IMR-90 (cell line): ENCODE data around the gene SEC24A. TPM values are rescaled to one million over a fixed set of nuclear protein-coding genes. Genes with fewer than 3 reads are reported as not detected.
A peak's percentile ranks its signal among the peaks of the same experiment; 100 is the strongest.

ENCODE experiments used
- ATAC-seq: fragments of 200-7000 bp; cut with Tn5 transposase; 2 replicates; pipeline ENCODE4 v1.9.1; 2020; ENCODE audit warnings: low read depth, mild to moderate bottlenecking, moderate library complexity
- BruUV-seq: library from RNA; stranded (reverse); fragments of 400-500 nt; replicated peaks from 2 replicates; lab custom pipeline; 2021; lab: Mats Ljungman, UMichigan
- CTCF ChIA-PET: fragments of 300-600 bp; formaldehyde crosslinking; extraction: SDS; loops from one replicate; lab custom pipeline; 2021; ENCODE audit warnings: antibody characterized with exemption; lab: Yijun Ruan, JAX
- POLR2A ChIA-PET: fragments of 300-600 bp; sonication (Branson Sonifier 250); formaldehyde crosslinking; loops from one replicate; lab custom pipeline; 2022; ENCODE audit warnings: antibody characterized with exemption; ENCODE audit not compliant: unreplicated experiment; lab: Charles Lee
- DNase-seq: peaks from one replicate; pipeline ENCODE4 v3.0.0; 2013
- H2AFZ ChIP-seq: replicated peaks from 2 replicates; pipeline ENCODE3; 2013; ENCODE audit warnings: low read length, mild to moderate bottlenecking; ENCODE audit not compliant: poor library complexity
- H2AK5ac ChIP-seq: 2 replicates; pipeline ENCODE4 v1.6.1; 2013; ENCODE audit warnings: low read depth, low read length, inconsistent platforms
- H2AK9ac ChIP-seq: replicated peaks from 2 replicates; pipeline ENCODE3; 2013; ENCODE audit warnings: mild to moderate bottlenecking, low read depth, low read length, moderate library complexity; ENCODE audit not compliant: poor library complexity
- H2BK120ac ChIP-seq: 2 replicates; pipeline ENCODE4 v1.6.1; 2013; ENCODE audit warnings: low read depth, low read length, inconsistent platforms
- H2BK15ac ChIP-seq: 3 replicates; pipeline ENCODE4 v1.6.1; 2013; ENCODE audit warnings: low read depth, low read length, inconsistent platforms
- H2BK20ac ChIP-seq: 2 replicates; pipeline ENCODE4 v1.6.1; 2013; ENCODE audit warnings: low read depth, mild to moderate bottlenecking, inconsistent platforms, low read length, moderate library complexity
- H2BK5ac ChIP-seq: 2 replicates; pipeline ENCODE4 v1.6.1; 2013; ENCODE audit warnings: mild to moderate bottlenecking, low read depth, low read length, inconsistent platforms; ENCODE audit not compliant: poor library complexity, severe bottlenecking
- H3K14ac ChIP-seq: replicated peaks from 2 replicates; pipeline ENCODE4 v1.6.1; 2013; ENCODE audit warnings: low read depth, low read length, inconsistent platforms
- H3K18ac ChIP-seq: 2 replicates; pipeline ENCODE4 v1.6.1; 2013; ENCODE audit warnings: low read depth, low read length, control low read depth
- H3K23ac ChIP-seq: 2 replicates; pipeline ENCODE4 v1.6.1; 2013; ENCODE audit warnings: low read depth, low read length, inconsistent platforms
- H3K27ac ChIP-seq: 2 replicates; pipeline ENCODE4 v1.5.1; 2013; ENCODE audit warnings: mild to moderate bottlenecking, control low read depth, low read length; ENCODE audit not compliant: insufficient read depth
- H3K27me3 ChIP-seq: 2 replicates; pipeline ENCODE4 v1.6.1; 2013; ENCODE audit warnings: low read length; ENCODE audit not compliant: control insufficient read depth, insufficient read depth
- H3K36me3 ChIP-seq: 2 replicates; pipeline ENCODE4 v1.6.1; 2013; ENCODE audit warnings: low read length, mixed read lengths; ENCODE audit not compliant: control insufficient read depth, insufficient read depth
- H3K4ac ChIP-seq: 2 replicates; pipeline ENCODE4 v1.6.1; 2013; ENCODE audit warnings: low read depth, low read length, inconsistent platforms
- H3K4me1 ChIP-seq: 2 replicates; pipeline ENCODE4 v1.6.1; 2013; ENCODE audit warnings: low read length, mixed read lengths; ENCODE audit not compliant: control insufficient read depth, insufficient read depth
- H3K4me2 ChIP-seq: 2 replicates; pipeline ENCODE4 v1.6.1; 2013; ENCODE audit warnings: low read depth, mild to moderate bottlenecking, control low read depth, low read length, moderate library complexity
- H3K4me3 ChIP-seq: 2 replicates; pipeline ENCODE4 v1.5.1; 2013; ENCODE audit warnings: low read depth, mild to moderate bottlenecking, control low read depth, low read length, moderate library complexity; ENCODE audit not compliant: insufficient read depth
- H3K56ac ChIP-seq: 2 replicates; pipeline ENCODE4 v1.6.1; 2013; ENCODE audit warnings: low read length, inconsistent platforms; ENCODE audit not compliant: insufficient read depth; ENCODE audit errors: extremely low read depth
- H3K79me1 ChIP-seq, 2 experiments: 2 replicates each; pipeline ENCODE4 v1.6.1; 2013; ENCODE audit warnings: low read length in 2 of 2, inconsistent platforms in 1 of 2, low read depth in 1 of 2
- H3K9ac ChIP-seq: 2 replicates; pipeline ENCODE4 v1.6.1; 2013; ENCODE audit warnings: low read depth, low read length, control low read depth
- H3K9me1 ChIP-seq: 2 replicates; pipeline ENCODE4 v1.6.1; 2013; ENCODE audit warnings: low read length, inconsistent platforms; ENCODE audit not compliant: insufficient read depth
- H3K9me3 ChIP-seq: 2 replicates; pipeline ENCODE4 v1.6.1; 2013; ENCODE audit warnings: low read length; ENCODE audit not compliant: control insufficient read depth, insufficient read depth
- H4K20me1 ChIP-seq: 2 replicates; pipeline ENCODE4 v1.6.1; 2013; ENCODE audit warnings: low read length, inconsistent platforms; ENCODE audit not compliant: insufficient read depth
- H4K5ac ChIP-seq: 2 replicates; pipeline ENCODE4 v1.6.1; 2013; ENCODE audit warnings: mild to moderate bottlenecking, low read depth, low read length, control low read depth
- H4K8ac ChIP-seq, 2 experiments: 2 replicates each; pipeline ENCODE4 v1.6.1; 2013; ENCODE audit warnings: low read depth in 2 of 2, low read length in 2 of 2, control low read depth in 1 of 2, inconsistent platforms in 1 of 2
- H4K91ac ChIP-seq: 2 replicates; pipeline ENCODE4 v1.6.1; 2013; ENCODE audit warnings: low read depth, low read length, inconsistent platforms; ENCODE audit not compliant: insufficient read depth
- CTCF ChIP-seq: conservative IDR thresholded peaks from 2 replicates; pipeline ENCODE4 v1.5.1; 2012; ENCODE audit warnings: mild to moderate bottlenecking, low read depth, low read length, improper control_type of control experiment
- MAFK ChIP-seq: IDR thresholded peaks from 2 replicates; pipeline ENCODE4 v1.6.1; 2012; ENCODE audit warnings: low read depth, low read length, improper control_type of control experiment
- WGBS, 2 experiments: methylation state at CpG; one replicate each; pipeline versions ENCODE4 v1.1.5 to v1.1.7; 2013; ENCODE audit warnings: missing lambda C conversion rate in 2 of 2; ENCODE audit not compliant: insufficient read length in 1 of 2; ENCODE audit errors: extremely low coverage in 2 of 2; 5-methylcytosine and 5-hydroxymethylcytosine counted together
- dilution Hi-C: fragments of 300-500 bp; cut with HindIII; formaldehyde crosslinking; loops from one replicate; pipeline ENCODE4 v1.14.3; 2018; ENCODE audit warnings: low sequenced_read_pairs; ENCODE audit not compliant: unreplicated experiment
- in situ Hi-C: fragments of 300-500 bp; cut with MboI; formaldehyde crosslinking; loops from 3 replicates; pipeline ENCODE4 v1.14.3; 2019; ENCODE audit warnings: low sequenced_read_pairs, inconsistent platforms, mixed read lengths
- intact Hi-C: fragments of 100-400 bp; cut with micrococcal nuclease; formaldehyde crosslinking; loops from 2 replicates; pipeline ENCODE4 v1.10.0; 2022
- polyA plus RNA-seq, 3 experiments: library from polyadenylated mRNA; depleted of rRNA; stranded (reverse); fragments of >200 nt; gene quantifications; 2 replicates each; pipeline ENCODE4 v1.2.3, GENCODE V29; 2012; ENCODE audit warnings: low replicate concordance in 1 of 3
- total RNA-seq: library from RNA; depleted of rRNA; stranded (reverse); fragments of >200 nt; gene quantifications from 2 replicates; pipeline ENCODE4 v1.2.3, GENCODE V29; 2012

The SEC24A gene
- total and polyA plus RNA-seq, 2 of the 4 experiments (the other 2 are of a cell fraction) = 23.9 to 28.1 TPM

GRCh38 chr5:134637116-134637721 is 11.4 kb upstream of the SEC24A start:
- no peak overlapping the region for H3K14ac ChIP-seq
- no peak overlapping the region for H3K23ac ChIP-seq
- H3K18ac ChIP-seq = no peak overlapping the region
- no peak overlapping the region for H3K4ac ChIP-seq
- H2BK5ac ChIP-seq = no peak overlapping the region
- H3K27ac ChIP-seq = no peak overlapping the region
- no peaks in the 10 kb centered on the region for H3K4me1 ChIP-seq
- H3K9me3 ChIP-seq = no peaks in the 10 kb centered on the region
- H4K20me1 ChIP-seq = no peaks in the 10 kb centered on the region
- no peaks in the 10 kb centered on the region for H3K27me3 ChIP-seq
- H4K5ac ChIP-seq = no peak overlapping the region
- H3K9ac ChIP-seq = no peak overlapping the region
- no peaks in the 10 kb centered on the region for H3K9me1 ChIP-seq
- dilution Hi-C loops (no loop called here), in situ Hi-C loops (no loop called here), intact Hi-C loops (no loop called here)
- no peak overlapping the region for H2BK120ac ChIP-seq
- no peak overlapping the region for H2BK15ac ChIP-seq
- H3K56ac ChIP-seq = no peak overlapping the region
- BruUV-seq = no TSS peak
- H3K4me3 ChIP-seq = no peak overlapping the region
- CTCF ChIA-PET = no interaction called here
- H4K91ac ChIP-seq = no peak overlapping the region
- no peaks in the 10 kb centered on the region for H3K36me3 ChIP-seq
- H2AK5ac ChIP-seq = no peak overlapping the region
- POLR2A ChIA-PET = interaction anchor here (0.7 kb wide), 1 partner anchor 59 kb away, joined by 7 read pairs; no protein-coding TSS in a partner anchor
- peak; percentile 47; the same call in 1 of the 2 replicates for TF ChIP-seq MAFK
- no peak for TF ChIP-seq CTCF
- ATAC-seq = no peak
- H2BK20ac ChIP-seq = no peak overlapping the region
- no peak overlapping the region for H4K8ac ChIP-seq
- H3K4me2 ChIP-seq = no peak overlapping the region
- no peak overlapping the region for H2AK9ac ChIP-seq
- WGBS, 2 experiments = 83% methylated on average over 1 of the region's 9 CpGs; no CpG with 5 or more reads in 1 of the 2 experiments
- peaks cover under 1 to 4% of the 10 kb centered on the region in 2 experiments; a peak in 3 of 4 replicates for H3K79me1 ChIP-seq
- H2AFZ ChIP-seq = no peak overlapping the region
- no peak for DNase-seq
